SK-N-SH (cell line): ENCODE data around the gene HOPX. TPM values are rescaled to one million over a fixed set of nuclear protein-coding genes. Genes with fewer than 3 reads are reported as not detected.

Experiments
- CTCF ChIA-PET: fragments of 300-600, 350-600 bp; formaldehyde crosslinking; extraction: SDS; loops from one replicate; lab custom pipeline; 2021; lab: Yijun Ruan, JAX
- POLR2A ChIA-PET: fragments of 350-600 bp; sonication (Branson Sonifier 250); formaldehyde crosslinking; extraction: SDS; loops from one replicate; lab custom pipeline; 2020; ENCODE audit warnings: antibody characterized with exemption, inconsistent platforms; lab: Yijun Ruan, JAX
- DNase-seq: peaks from one replicate; pipeline ENCODE4 v3.0.0; 2012
- H2AFZ ChIP-seq: fragments of 200-600 bp; sonication (generic); 2 replicates; pipeline ENCODE4 v1.8.1; 2016; ENCODE audit warnings: antibody characterized with exemption, mild to moderate bottlenecking, low read depth
- H3F3A ChIP-seq: fragments of 200-600 bp; sonication (generic); replicated peaks from 2 replicates; pipeline ENCODE3; 2016; ENCODE audit warnings: antibody characterized with exemption, mild to moderate bottlenecking; ENCODE audit not compliant: insufficient read depth
- H3K27ac ChIP-seq, 2 experiments: fragments of 200-500 bp in 1 of 2; fragments of 200-600 bp in 1 of 2; sonication (Bioruptor generic) in 1 of 2; sonication (generic), shearing (Covaris generic) in 1 of 2; 2 replicates each; pipeline versions ENCODE4 v1.5.1 to v1.6.1; 2014 to 2016; ENCODE audit warnings: low read depth in 2 of 2, inconsistent platforms in 1 of 2, low read length in 1 of 2, mild to moderate bottlenecking in 1 of 2, mixed read lengths in 1 of 2
- H3K27me3 ChIP-seq: fragments of 200-600 bp; sonication (generic), shearing (Covaris generic); 2 replicates; pipeline ENCODE4 v1.6.1; 2016; ENCODE audit warnings: mixed run types; ENCODE audit not compliant: insufficient read depth
- H3K36me3 ChIP-seq, 2 experiments: fragments of 200-500 bp in 1 of 2; fragments of 200-600 bp in 1 of 2; sonication (Bioruptor generic) in 1 of 2; sonication (generic) in 1 of 2; replicated peaks in 1 of 2; 2 replicates each; pipeline versions ENCODE3 to v1.5.1; 2014 to 2016; ENCODE audit warnings: low read length in 1 of 2, mild to moderate bottlenecking in 1 of 2; ENCODE audit not compliant: insufficient read depth in 2 of 2, control insufficient read depth in 1 of 2
- H3K4me1 ChIP-seq, 2 experiments: fragments of 200-500 bp in 1 of 2; fragments of 200-600 bp in 1 of 2; sonication (Bioruptor generic) in 1 of 2; sonication (generic), shearing (Covaris generic) in 1 of 2; 2 replicates each; pipeline versions ENCODE4 v1.5.1 to v1.6.1; 2014 to 2016; ENCODE audit warnings: low read depth in 1 of 2, low read length in 1 of 2, mixed run types in 1 of 2; ENCODE audit not compliant: insufficient read depth in 2 of 2, control insufficient read depth in 1 of 2
- H3K4me2 ChIP-seq: fragments of 200-600 bp; sonication (generic), shearing (Covaris generic); 2 replicates; pipeline ENCODE4 v1.6.1; 2017; ENCODE audit warnings: mixed run types
- H3K4me3 ChIP-seq, 2 experiments: fragments of 200-500 bp in 1 of 2; fragments of 200-600 bp in 1 of 2; sonication (Bioruptor generic) in 1 of 2; sonication (generic), shearing (Covaris generic) in 1 of 2; 2 replicates each; pipeline versions ENCODE4 v1.5.1 to v1.8.1; 2014 to 2016; ENCODE audit warnings: low read depth in 2 of 2, inconsistent platforms in 1 of 2, low read length in 1 of 2, mild to moderate bottlenecking in 1 of 2, mixed read lengths in 1 of 2, moderate library complexity in 1 of 2
- H3K79me2 ChIP-seq: fragments of 200-600 bp; sonication (generic); 2 replicates; pipeline ENCODE4 v1.8.1; 2017; ENCODE audit warnings: mild to moderate bottlenecking; ENCODE audit not compliant: insufficient read depth
- H3K9ac ChIP-seq: fragments of 200-600 bp; sonication (generic); 2 replicates; pipeline ENCODE4 v1.6.1; 2017; ENCODE audit warnings: mixed run types
- H3K9me2 ChIP-seq: fragments of 200-600 bp; sonication (generic); 2 replicates; pipeline ENCODE4 v1.6.1; 2017; ENCODE audit warnings: mixed run types
- H3K9me3 ChIP-seq: fragments of 200-600 bp; sonication (generic); 2 replicates; pipeline ENCODE4 v1.6.1; 2017; ENCODE audit warnings: mixed run types, mild to moderate bottlenecking, moderate library complexity
- H4K20me1 ChIP-seq: fragments of 200-600 bp; sonication (generic); 2 replicates; pipeline ENCODE4 v1.6.1; 2017; ENCODE audit warnings: mild to moderate bottlenecking, mixed run types; ENCODE audit not compliant: insufficient read depth
- CTCF ChIP-seq: fragments of 200-600 bp; sonication (generic); IDR thresholded peaks from 2 replicates; pipeline ENCODE4 v1.6.1; 2017; ENCODE audit warnings: antibody characterized with exemption, mild to moderate bottlenecking, moderate library complexity
- EP300 ChIP-seq, 2 experiments: IDR thresholded peaks; 2 replicates each; pipeline versions ENCODE4 v1.4.0 to v1.6.1; 2012; ENCODE audit warnings: borderline replicate concordance in 1 of 2, low read depth in 1 of 2, low read length in 1 of 2
- FOSL2 ChIP-seq: IDR thresholded peaks from 2 replicates; pipeline ENCODE4 v1.4.0; 2012; ENCODE audit warnings: low read depth, mild to moderate bottlenecking, moderate library complexity, borderline replicate concordance
- MAX ChIP-seq: IDR thresholded peaks from 2 replicates; pipeline ENCODE4 v1.4.0; 2012; ENCODE audit warnings: low read depth
- MXI1 ChIP-seq: IDR thresholded peaks from 2 replicates; pipeline ENCODE4 v1.6.1; 2012; ENCODE audit warnings: mild to moderate bottlenecking, low read depth, low read length, improper control_type of control experiment
- NFIC ChIP-seq: IDR thresholded peaks from 2 replicates; pipeline ENCODE4 v1.4.0; 2012; ENCODE audit warnings: borderline replicate concordance
- NRF1 ChIP-seq: IDR thresholded peaks from 2 replicates; pipeline ENCODE4 v1.6.1; 2012; ENCODE audit warnings: low read depth, mild to moderate bottlenecking, low read length
- PBX3 ChIP-seq: IDR thresholded peaks from 2 replicates; pipeline ENCODE4; 2012
- REST ChIP-seq: IDR thresholded peaks from 2 replicates; pipeline ENCODE4 v1.6.1; 2012; ENCODE audit warnings: mild to moderate bottlenecking, low read depth, low read length, moderate library complexity
- RFX5 ChIP-seq: IDR thresholded peaks from 2 replicates; pipeline ENCODE4 v1.6.1; 2012; ENCODE audit warnings: mild to moderate bottlenecking, improper control_type of control experiment, low read length
- SMC3 ChIP-seq: IDR thresholded peaks from 2 replicates; pipeline ENCODE4 v1.6.1; 2012; ENCODE audit warnings: low read depth, low read length, improper control_type of control experiment
- YY1 ChIP-seq: IDR thresholded peaks from 2 replicates; pipeline ENCODE4 v1.4.0; 2012; ENCODE audit warnings: low read depth, mild to moderate bottlenecking
- WGBS: methylation state at CpG from one replicate; pipeline ENCODE4 v1.1.6; 2017; ENCODE audit warnings: low lambda C conversion rate; 5-methylcytosine and 5-hydroxymethylcytosine counted together
- polyA plus RNA-seq, 3 experiments: library from polyadenylated mRNA; depleted of rRNA; stranded (reverse); fragments of >200 nt; gene quantifications; 2 replicates each; pipeline ENCODE4 v1.2.3, GENCODE V29; 2012

The HOPX gene
- polyA plus RNA-seq, 1 of the 3 experiments (the other 2 are of a cell fraction): 0.05 TPM

GRCh38 chr4:56655627-56656345, 25.3 kb downstream of the HOPX start:
- Histone ChIP-seq H3K9me3 (no peaks in the 10 kb centered on the region), H3K9ac (no peak overlapping the region), H3K36me3 (no peaks in the 10 kb centered on the region), H3K4me1 (peaks cover 5 to 11% of the 10 kb centered on the region in 2 experiments; a peak in 1 of 4 replicates), H3K79me2 (no peaks in the 10 kb centered on the region), H3K27ac (no peak overlapping the region)
- POLR2A ChIA-PET: no interaction called here
- peak; percentile 84 for DNase-seq
- whole genome bisulfite sequencing: 20% methylated on average over 14 of the region's 79 CpGs
- TF ChIP-seq MAX (0 out of 2 replicates have a peak, but pooled peaks have one; percentile 2), CTCF (no peak)
- TF ChIP-seq, all 33 proteins: peak for 1
- H3K4me3 ChIP-seq: peak overlapping the region; percentile 52 to 80
- H3K27me3 ChIP-seq: peaks cover 59% of the 10 kb centered on the region
- peak overlapping the region; percentile 86; the same call in 1 of the 2 replicates for H2AFZ ChIP-seq
- CTCF ChIA-PET: interaction anchor here (0.8 to 1.5 kb wide), 4 partner anchors 8 to 144 kb away, joined by 3 to 6 read pairs (median 4); no protein-coding TSS in a partner anchor
- H3K4me2 ChIP-seq: peak overlapping the region; percentile 99
- H4K20me1 ChIP-seq: no peaks in the 10 kb centered on the region
- H3K9me2 ChIP-seq: no peaks in the 10 kb centered on the region
- no peaks in the 10 kb centered on the region for H3F3A ChIP-seq

- peak; percentile 77 for DNase-seq
- peak overlapping the region; percentile 99 for H3K4me2 ChIP-seq
- ChIA-PET POLR2A (no interaction called here), CTCF (interaction anchor here (0.8 to 1.5 kb wide), 5 partner anchors 9 to 145 kb away, joined by 3 to 6 read pairs (median 4); no protein-coding TSS in a partner anchor)
- H4K20me1 ChIP-seq: no peaks in the 10 kb centered on the region
- H3K27ac ChIP-seq: no peak overlapping the region
- no peaks in the 10 kb centered on the region for H3K9me2 ChIP-seq
- H3K9ac ChIP-seq: no peak overlapping the region
- peaks cover 59% of the 10 kb centered on the region for H3K27me3 ChIP-seq
- H3K9me3 ChIP-seq: no peaks in the 10 kb centered on the region
- peak overlapping the region; percentile 86; the same call in 1 of the 2 replicates for H2AFZ ChIP-seq
- no peaks in the 10 kb centered on the region for H3K79me2 ChIP-seq
- no peaks in the 10 kb centered on the region for H3K36me3 ChIP-seq
- 17% methylated on average over 20 of the region's 28 CpGs for WGBS
- H3K4me1 ChIP-seq: peaks cover 5 to 11% of the 10 kb centered on the region in 2 experiments; a peak in 1 of 4 replicates
- no peaks in the 10 kb centered on the region for H3F3A ChIP-seq
- no peak for TF ChIP-seq FOSL2
- TF ChIP-seq MXI1: 0 out of 2 replicates have a peak, but pooled peaks have one; percentile 56
- TF ChIP-seq EP300 (IDR thresholded peaks at IDR 0.05; ENCODE audit: borderline replicate concordance in 1 of 2, low read depth in 1 of 2, low read length in 1 of 2): no peak
- no peak for TF ChIP-seq PBX3
- no peak for TF ChIP-seq YY1
- TF ChIP-seq REST: no peak
- no peak for TF ChIP-seq SMC3
- no peak for TF ChIP-seq NFIC
- no peak for TF ChIP-seq RFX5
- TF ChIP-seq MAX: peak; percentile 58
- no peak for TF ChIP-seq NRF1
- H3K4me3 ChIP-seq: peak overlapping the region; percentile 52 to 80
Measured at GRCh38 chr4:56655209-56655626, 25.9 kb downstream of the HOPX start.
